Left lung (tissue), 10 donors: Measurements from ENCODE around the gene DMAC2L. TPM values are rescaled to one million over a fixed set of nuclear protein-coding genes. Genes with fewer than 3 reads are reported as not detected.
"Not testable (repeated sequence)": the region's sequence is repeated elsewhere in the genome, so short reads cannot be mapped to it uniquely, and the experiment has no call there.

Experiments used
- ATAC-seq: fragments of 200-7000 bp; cut with Tn5 transposase; one replicate; pipeline ENCODE4 v1.9.1; 2020; ENCODE audit warnings: moderate library complexity
- DNase-seq, 4 donors: peaks; one replicate each; pipeline ENCODE4 v3.0.0-alpha.2; 2013 to 2020
- H3K27ac ChIP-seq, 2 donors: fragments of 200-600 bp; sonication (generic) in 1 of 2; one replicate each; pipeline versions ENCODE4 v1.5.0 to v1.8.0; 2020 to 2021
- H3K27me3 ChIP-seq, 2 donors: fragments of 200-600 bp; sonication (generic) in 1 of 2; one replicate each; pipeline versions ENCODE4 v1.5.0 to v1.8.0; 2020 to 2021
- H3K36me3 ChIP-seq, 2 donors: fragments of 200-600 bp; sonication (generic) in 1 of 2; one replicate each; pipeline versions ENCODE4 v1.5.0 to v1.8.0; 2020 to 2021
- H3K4me1 ChIP-seq, 2 donors: fragments of 200-600 bp; one replicate each; pipeline ENCODE4 v1.8.0; 2021
- H3K4me3 ChIP-seq, 2 donors: fragments of 200-600 bp; sonication (generic) in 1 of 2; one replicate each; pipeline versions ENCODE4 v1.5.0 to v1.8.0; 2020 to 2021; ENCODE audit warnings: mild to moderate bottlenecking in 1 of 2
- H3K9me3 ChIP-seq, 2 donors: fragments of 200-600 bp; sonication (generic) in 1 of 2; one replicate each; pipeline versions ENCODE4 v1.5.0 to v1.8.0; 2020 to 2021
- intact Hi-C, 2 donors: fragments of 100-400 bp; cut with DNase I; formaldehyde crosslinking; loops; one replicate each; pipeline versions ENCODE4 v1.11.2 to v1.14.2; 2022
- polyA plus RNA-seq, 6 donors: library from polyadenylated mRNA; unstranded; fragments of 120-200 nt; gene quantifications; one replicate each; pipeline ENCODE4 v1.2.1, GENCODE V29; 2013; ENCODE audit not compliant: insufficient read length in 6 of 6
- total RNA-seq, 2 donors: library from RNA; stranded (reverse); fragmentation: NEBNext Ultra II Directional; extraction: Animal tissue kit (Norgen Biotek cat#: 25700); gene quantifications; one replicate each; pipeline ENCODE4 v1.2.1, GENCODE V29; 2021
- TF ChIP-seq, protein P1 (sequence below), 2 donors: fragments of 200-600 bp; sonication (generic) in 1 of 2; IDR thresholded peaks; one replicate each; pipeline versions ENCODE4 v1.5.0 to v1.8.0; 2021; ENCODE audit warnings: antibody characterized with exemption in 2 of 2
- donor health status: DM: no; HTN: yes; CAD: no.
- donor health status: DM: no; HTN: no; CAD: no.

The DMAC2L gene
- total and polyA plus RNA-seq, 8 donors = 15.7 to 26.6 (median 24.0) TPM

DNA sequence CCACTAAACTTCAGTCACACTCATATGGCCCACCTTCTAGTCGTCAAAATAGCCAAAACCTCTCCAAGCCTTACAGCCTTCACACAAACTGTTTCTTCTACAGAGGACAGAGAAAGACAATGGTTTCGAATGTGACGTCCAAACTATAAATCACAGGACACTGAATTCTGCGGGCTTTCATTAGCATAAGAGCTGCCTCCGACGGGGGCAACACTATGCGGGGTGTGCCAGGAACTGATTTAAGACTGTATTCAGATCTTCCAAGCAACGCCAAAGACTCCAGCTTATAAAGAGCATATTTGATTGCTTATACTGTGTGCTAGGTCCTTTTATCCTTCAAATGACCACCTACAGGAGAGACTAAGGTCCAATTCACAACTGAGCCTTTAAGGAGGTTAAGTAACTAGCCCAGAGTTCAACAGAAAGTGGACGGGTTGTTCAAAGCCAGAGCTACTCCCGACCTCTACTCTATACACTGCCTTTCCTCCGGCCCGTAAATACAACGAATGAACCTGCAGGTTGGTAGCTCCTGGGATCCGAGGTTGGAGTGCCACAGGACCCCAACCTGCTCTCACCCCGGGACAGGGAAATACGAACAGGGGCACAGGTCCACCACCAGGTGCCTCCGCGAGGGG lies 670 bp upstream of the DMAC2L start:
- TF ChIP-seq, protein P1, sequence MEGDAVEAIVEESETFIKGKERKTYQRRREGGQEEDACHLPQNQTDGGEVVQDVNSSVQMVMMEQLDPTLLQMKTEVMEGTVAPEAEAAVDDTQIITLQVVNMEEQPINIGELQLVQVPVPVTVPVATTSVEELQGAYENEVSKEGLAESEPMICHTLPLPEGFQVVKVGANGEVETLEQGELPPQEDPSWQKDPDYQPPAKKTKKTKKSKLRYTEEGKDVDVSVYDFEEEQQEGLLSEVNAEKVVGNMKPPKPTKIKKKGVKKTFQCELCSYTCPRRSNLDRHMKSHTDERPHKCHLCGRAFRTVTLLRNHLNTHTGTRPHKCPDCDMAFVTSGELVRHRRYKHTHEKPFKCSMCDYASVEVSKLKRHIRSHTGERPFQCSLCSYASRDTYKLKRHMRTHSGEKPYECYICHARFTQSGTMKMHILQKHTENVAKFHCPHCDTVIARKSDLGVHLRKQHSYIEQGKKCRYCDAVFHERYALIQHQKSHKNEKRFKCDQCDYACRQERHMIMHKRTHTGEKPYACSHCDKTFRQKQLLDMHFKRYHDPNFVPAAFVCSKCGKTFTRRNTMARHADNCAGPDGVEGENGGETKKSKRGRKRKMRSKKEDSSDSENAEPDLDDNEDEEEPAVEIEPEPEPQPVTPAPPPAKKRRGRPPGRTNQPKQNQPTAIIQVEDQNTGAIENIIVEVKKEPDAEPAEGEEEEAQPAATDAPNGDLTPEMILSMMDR (IDR thresholded peaks at IDR 0.05) = peak in 1 of 2 donors; percentile 40
- H3K9me3 ChIP-seq = no peaks in the 10 kb centered on the region
- intact Hi-C loops = loop anchor here in 1 of 2 donors (10.0 kb wide), 1 partner anchor 223 kb away; the partner anchor contains the start of gene MAP4K5
- DNase-seq (no peak), ATAC-seq (no peak)
- H3K36me3 ChIP-seq = no peaks in the 10 kb centered on the region
- no peaks in the 10 kb centered on the region for H3K27me3 ChIP-seq
- H3K4me3 ChIP-seq = peak overlapping the region; percentile 69 to 89
- peak overlapping the region; percentile 89 to 92 for H3K27ac ChIP-seq
- H3K4me1 ChIP-seq = peaks cover 7 to 19% of the 10 kb centered on the region in 2 donors

DNA sequence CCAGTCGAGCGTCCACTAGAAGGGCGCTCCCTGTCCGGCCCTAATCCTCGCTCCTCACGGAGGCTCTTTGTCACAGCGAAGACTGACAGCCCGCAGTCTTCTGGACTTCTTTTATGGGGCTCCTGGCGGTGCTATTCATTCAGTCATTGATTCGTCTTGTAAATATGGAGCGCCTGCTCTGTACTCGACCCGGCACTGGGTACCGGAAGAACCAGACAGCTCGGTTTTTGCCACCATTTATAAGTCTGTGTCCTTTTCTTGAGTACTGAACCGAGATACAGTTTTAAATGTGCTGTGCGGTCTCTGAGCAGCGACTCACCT lies 570 bp downstream of the DMAC2L start:
- TF ChIP-seq, protein P1 (IDR thresholded peaks at IDR 0.05) = no peak
- Histone ChIP-seq H3K27ac (peak overlapping the region; percentile 89 to 92), H3K27me3 (no peaks in the 10 kb centered on the region), H3K4me3 (peak overlapping the region; percentile 69 to 89), H3K36me3 (no peaks in the 10 kb centered on the region), H3K4me1 (peaks cover 7 to 20% of the 10 kb centered on the region in 2 donors), H3K9me3 (no peaks in the 10 kb centered on the region)
- DNase-seq (no peak), ATAC-seq (peak; percentile 11)
- intact Hi-C loops = loop anchor here in 1 of 2 donors (10.0 kb wide), 1 partner anchor 222 kb away; the partner anchor contains the start of gene MAP4K5

DNA sequence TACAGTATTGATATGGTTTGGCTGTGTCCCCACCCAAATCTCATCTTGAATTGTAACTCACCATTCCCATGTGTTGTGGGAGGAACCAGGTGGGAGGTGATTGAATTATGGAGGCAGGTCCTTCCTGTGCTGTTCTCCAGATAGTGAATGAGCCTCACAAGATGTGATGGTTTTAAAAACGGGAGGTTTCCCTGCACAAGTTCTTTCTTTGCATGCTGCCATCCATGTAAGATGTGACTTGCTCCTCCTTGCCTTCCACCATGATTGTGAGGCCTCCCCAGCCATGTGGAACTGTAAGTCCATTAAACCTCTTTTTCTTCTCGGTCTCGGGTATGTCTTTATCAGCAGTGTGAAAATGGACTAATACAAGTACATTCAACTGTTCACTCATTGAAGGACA lies 2.0 kb downstream of the DMAC2L start:
- ATAC-seq = not testable (repeated sequence)
- H3K4me1 ChIP-seq = peaks cover 7 to 27% of the 10 kb centered on the region in 2 donors

DNA sequence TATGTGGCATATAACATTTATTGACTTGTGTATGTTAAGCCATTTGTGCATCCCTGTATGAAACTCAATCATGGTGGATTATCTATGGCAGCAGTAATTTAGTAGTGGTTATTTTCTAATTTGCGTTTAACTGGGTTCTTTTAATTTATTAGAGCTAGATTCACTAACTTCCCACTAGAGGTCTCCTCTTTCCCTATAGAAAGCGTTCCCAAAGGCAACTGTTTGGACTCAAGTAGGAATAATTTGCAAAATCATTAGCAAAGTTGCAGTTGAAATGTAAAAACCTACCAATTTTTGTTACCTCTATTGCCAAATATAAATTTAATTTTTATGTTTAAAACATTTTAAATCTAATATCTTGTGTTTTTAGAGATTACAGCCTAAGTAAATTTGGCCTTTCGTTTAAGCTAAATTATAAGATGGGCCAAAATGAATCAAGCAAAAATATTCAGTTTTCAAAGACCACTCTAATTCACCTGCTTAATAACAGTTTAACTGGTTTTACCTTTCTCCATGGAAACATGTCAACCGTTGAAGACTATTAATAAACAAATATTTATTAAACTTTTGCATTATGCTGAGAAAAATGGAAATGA lies 6.0 kb downstream of the DMAC2L start:
- H3K9me3 ChIP-seq = no peaks in the 10 kb centered on the region
- peak in 2 of 4 donors; percentile 19 to 32 for DNase-seq
- TF ChIP-seq, protein P1 (IDR thresholded peaks at IDR 0.05) = peak; percentile 31 to 61
- H3K27me3 ChIP-seq = no peaks in the 10 kb centered on the region
- H3K27ac ChIP-seq = no peak overlapping the region
- no peak overlapping the region for H3K4me3 ChIP-seq
- intact Hi-C loops = loop anchor here in 1 of 2 donors (10.0 kb wide), 1 partner anchor 217 kb away; the partner anchor contains the start of gene MAP4K5
- ATAC-seq = peak; percentile 27
- H3K4me1 ChIP-seq = peaks cover 6 to 41% of the 10 kb centered on the region in 2 donors
- no peaks in the 10 kb centered on the region for H3K36me3 ChIP-seq

More for the DNA sequence above, 2.0 kb downstream of the DMAC2L start:
- not testable (repeated sequence) for H3K4me3 ChIP-seq, DNase-seq, H3K27ac ChIP-seq, H3K9me3 ChIP-seq, H3K27me3 ChIP-seq, H3K36me3 ChIP-seq
- intact Hi-C loops = loop anchor here in 1 of 2 donors (10.0 kb wide), 1 partner anchor 221 kb away; the partner anchor contains the start of gene MAP4K5

DNA sequence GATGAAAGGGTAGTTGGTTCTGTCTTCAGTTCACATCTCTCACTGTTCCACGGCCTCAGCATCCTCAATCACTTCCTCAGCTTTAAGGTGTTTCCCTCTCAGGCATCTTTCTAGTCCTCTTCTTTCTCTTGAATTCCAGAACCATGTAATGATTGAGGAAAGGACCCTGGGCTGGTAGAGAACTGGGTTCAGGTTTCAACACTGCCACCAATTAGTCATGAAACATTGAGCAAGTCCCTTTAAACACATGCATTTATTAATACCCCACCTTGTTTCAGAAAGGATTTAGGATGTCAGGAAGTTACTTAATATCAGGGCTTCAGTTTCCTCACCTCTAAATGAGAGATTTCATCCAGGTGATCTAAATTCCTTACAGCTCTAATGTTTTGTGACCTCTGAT lies 7.2 kb downstream of the DMAC2L start:
- Histone ChIP-seq H3K4me3 (no peak overlapping the region), H3K27me3 (no peaks in the 10 kb centered on the region), H3K4me1 (peaks cover 3 to 35% of the 10 kb centered on the region in 2 donors), H3K9me3 (no peaks in the 10 kb centered on the region), H3K36me3 (peaks cover 0 to 11% of the 10 kb centered on the region in 2 donors), H3K27ac (no peak overlapping the region)
- TF ChIP-seq, protein P1 (IDR thresholded peaks at IDR 0.05) = no peak
- intact Hi-C loops = loop anchor here in 1 of 2 donors (10.0 kb wide), 1 partner anchor 216 kb away; the partner anchor contains the start of gene MAP4K5
- ATAC-seq (no peak), DNase-seq (no peak)
